A549 (cell line): ENCODE measurements around the gene SYPL1.

Experiments used
- CEBPB ChIP-seq, 2 experiments: fragments of >200 bp in 1 of 2; sonication (Bioruptor Twin) in 1 of 2; formaldehyde crosslinking in 1 of 2; IDR thresholded peaks; 2 replicates each; pipeline ENCODE4 v1.6.1; 2012 to 2016
- ESRRA ChIP-seq: fragments of 150-350 bp; IDR thresholded peaks from 2 replicates; pipeline ENCODE4 v1.6.1; 2014; ENCODE audit warnings: mild to moderate bottlenecking, low read length, borderline replicate concordance
- HDAC2 ChIP-seq: fragments of 200-600 bp; sonication (generic); IDR thresholded peaks from 2 replicates; pipeline ENCODE4 v1.6.1; 2016
- JUNB ChIP-seq: fragments of >200 bp; sonication (Bioruptor Twin); formaldehyde crosslinking; IDR thresholded peaks from 2 replicates; pipeline ENCODE4 v1.6.1; 2016
- POLR2A ChIP-seq: IDR thresholded peaks from 2 replicates; pipeline ENCODE4 v1.6.1; 2012; ENCODE audit warnings: mild to moderate bottlenecking, low read length
- RARB ChIP-seq: fragments of 250-450 bp; sonication (Bioruptor Pico); IDR thresholded peaks from 2 replicates; pipeline ENCODE4 v1.8.0; 2021; ENCODE audit warnings: mild to moderate bottlenecking, moderate library complexity
- RCOR1 ChIP-seq: fragments of 150-350 bp; IDR thresholded peaks from 2 replicates; pipeline ENCODE4 v1.6.1; 2014; ENCODE audit warnings: antibody characterized with exemption, low read length, low read depth
- TF ChIP-seq, protein P1 (sequence below): fragments of >200 bp; sonication (Bioruptor Twin); formaldehyde crosslinking; IDR thresholded peaks from 3 replicates; pipeline ENCODE4 v1.5.1; 2016
- TF ChIP-seq, protein P2 (sequence below): IDR thresholded peaks from 2 replicates; pipeline ENCODE4 v1.6.1; 2012
- TF ChIP-seq, protein P3 (sequence below): fragments of 200-600 bp; sonication (generic); IDR thresholded peaks from 2 replicates; pipeline ENCODE4 v1.6.1; 2016; ENCODE audit warnings: antibody characterized with exemption, mild to moderate bottlenecking, moderate library complexity
- TF ChIP-seq, protein P4 (sequence below): IDR thresholded peaks from 2 replicates; pipeline ENCODE4 v1.6.1; 2012; ENCODE audit warnings: low read depth, borderline replicate concordance

DNA sequence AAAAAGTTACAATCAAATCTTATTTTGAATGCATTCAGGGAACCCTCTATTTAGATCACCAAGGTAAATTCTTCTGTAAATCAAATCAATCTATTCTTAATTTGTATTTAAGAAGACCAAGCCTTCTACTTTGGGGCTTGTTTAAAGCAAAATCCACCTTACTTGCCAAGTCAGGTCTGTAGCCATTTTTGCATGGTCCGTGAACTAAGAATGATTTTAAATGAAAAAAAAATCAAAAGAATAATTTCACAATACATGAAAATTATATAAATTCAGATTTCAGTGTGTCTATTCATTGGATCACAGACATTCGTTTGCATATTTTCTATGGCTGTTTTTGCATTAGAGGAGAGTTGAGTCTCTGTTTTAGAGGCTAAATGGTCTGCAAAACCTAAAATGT, 59.4 kb downstream of the SYPL1 start:
- TF ChIP-seq, protein P1, sequence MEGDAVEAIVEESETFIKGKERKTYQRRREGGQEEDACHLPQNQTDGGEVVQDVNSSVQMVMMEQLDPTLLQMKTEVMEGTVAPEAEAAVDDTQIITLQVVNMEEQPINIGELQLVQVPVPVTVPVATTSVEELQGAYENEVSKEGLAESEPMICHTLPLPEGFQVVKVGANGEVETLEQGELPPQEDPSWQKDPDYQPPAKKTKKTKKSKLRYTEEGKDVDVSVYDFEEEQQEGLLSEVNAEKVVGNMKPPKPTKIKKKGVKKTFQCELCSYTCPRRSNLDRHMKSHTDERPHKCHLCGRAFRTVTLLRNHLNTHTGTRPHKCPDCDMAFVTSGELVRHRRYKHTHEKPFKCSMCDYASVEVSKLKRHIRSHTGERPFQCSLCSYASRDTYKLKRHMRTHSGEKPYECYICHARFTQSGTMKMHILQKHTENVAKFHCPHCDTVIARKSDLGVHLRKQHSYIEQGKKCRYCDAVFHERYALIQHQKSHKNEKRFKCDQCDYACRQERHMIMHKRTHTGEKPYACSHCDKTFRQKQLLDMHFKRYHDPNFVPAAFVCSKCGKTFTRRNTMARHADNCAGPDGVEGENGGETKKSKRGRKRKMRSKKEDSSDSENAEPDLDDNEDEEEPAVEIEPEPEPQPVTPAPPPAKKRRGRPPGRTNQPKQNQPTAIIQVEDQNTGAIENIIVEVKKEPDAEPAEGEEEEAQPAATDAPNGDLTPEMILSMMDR: no peak
- TF ChIP-seq, protein P2, sequence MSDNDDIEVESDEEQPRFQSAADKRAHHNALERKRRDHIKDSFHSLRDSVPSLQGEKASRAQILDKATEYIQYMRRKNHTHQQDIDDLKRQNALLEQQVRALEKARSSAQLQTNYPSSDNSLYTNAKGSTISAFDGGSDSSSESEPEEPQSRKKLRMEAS: no peak
- TF ChIP-seq POLR2A (no peak), RCOR1 (no peak), HDAC2 (no peak), JUNB (no peak), RARB (CRISPR knock-in tag) (no peak), ESRRA (no peak), CEBPB (IDR thresholded peaks at IDR 0.05) (no peak)
- TF ChIP-seq, protein P3, sequence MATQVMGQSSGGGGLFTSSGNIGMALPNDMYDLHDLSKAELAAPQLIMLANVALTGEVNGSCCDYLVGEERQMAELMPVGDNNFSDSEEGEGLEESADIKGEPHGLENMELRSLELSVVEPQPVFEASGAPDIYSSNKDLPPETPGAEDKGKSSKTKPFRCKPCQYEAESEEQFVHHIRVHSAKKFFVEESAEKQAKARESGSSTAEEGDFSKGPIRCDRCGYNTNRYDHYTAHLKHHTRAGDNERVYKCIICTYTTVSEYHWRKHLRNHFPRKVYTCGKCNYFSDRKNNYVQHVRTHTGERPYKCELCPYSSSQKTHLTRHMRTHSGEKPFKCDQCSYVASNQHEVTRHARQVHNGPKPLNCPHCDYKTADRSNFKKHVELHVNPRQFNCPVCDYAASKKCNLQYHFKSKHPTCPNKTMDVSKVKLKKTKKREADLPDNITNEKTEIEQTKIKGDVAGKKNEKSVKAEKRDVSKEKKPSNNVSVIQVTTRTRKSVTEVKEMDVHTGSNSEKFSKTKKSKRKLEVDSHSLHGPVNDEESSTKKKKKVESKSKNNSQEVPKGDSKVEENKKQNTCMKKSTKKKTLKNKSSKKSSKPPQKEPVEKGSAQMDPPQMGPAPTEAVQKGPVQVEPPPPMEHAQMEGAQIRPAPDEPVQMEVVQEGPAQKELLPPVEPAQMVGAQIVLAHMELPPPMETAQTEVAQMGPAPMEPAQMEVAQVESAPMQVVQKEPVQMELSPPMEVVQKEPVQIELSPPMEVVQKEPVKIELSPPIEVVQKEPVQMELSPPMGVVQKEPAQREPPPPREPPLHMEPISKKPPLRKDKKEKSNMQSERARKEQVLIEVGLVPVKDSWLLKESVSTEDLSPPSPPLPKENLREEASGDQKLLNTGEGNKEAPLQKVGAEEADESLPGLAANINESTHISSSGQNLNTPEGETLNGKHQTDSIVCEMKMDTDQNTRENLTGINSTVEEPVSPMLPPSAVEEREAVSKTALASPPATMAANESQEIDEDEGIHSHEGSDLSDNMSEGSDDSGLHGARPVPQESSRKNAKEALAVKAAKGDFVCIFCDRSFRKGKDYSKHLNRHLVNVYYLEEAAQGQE: no peak
- TF ChIP-seq, protein P4, sequence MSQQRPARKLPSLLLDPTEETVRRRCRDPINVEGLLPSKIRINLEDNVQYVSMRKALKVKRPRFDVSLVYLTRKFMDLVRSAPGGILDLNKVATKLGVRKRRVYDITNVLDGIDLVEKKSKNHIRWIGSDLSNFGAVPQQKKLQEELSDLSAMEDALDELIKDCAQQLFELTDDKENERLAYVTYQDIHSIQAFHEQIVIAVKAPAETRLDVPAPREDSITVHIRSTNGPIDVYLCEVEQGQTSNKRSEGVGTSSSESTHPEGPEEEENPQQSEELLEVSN: no peak
